Peyer's patch (tissue), 4 donors: ENCODE results near the gene TBX15. TPM values are rescaled to one million over a fixed set of nuclear protein-coding genes. Genes with fewer than 3 reads are reported as not detected.

Experiments
- DNase-seq, 3 donors: peaks; one replicate each; pipeline ENCODE4 v3.0.0-alpha.2; 2017 to 2019
- H3K27ac ChIP-seq, 4 donors: fragments of 200-600 bp; sonication (generic); one replicate each; pipeline ENCODE4 v1.5.1; 2016 to 2019
- H3K27me3 ChIP-seq, 2 donors: fragments of 200-600 bp; sonication (generic); one replicate each; pipeline ENCODE4 v1.5.1; 2019
- H3K36me3 ChIP-seq, 3 donors: fragments of 200-600 bp; sonication (generic); one replicate each; pipeline ENCODE4 v1.5.1; 2016 to 2019
- H3K4me1 ChIP-seq, 4 donors: fragments of 200-600 bp; sonication (generic); one replicate each; pipeline ENCODE4 v1.5.1; 2016 to 2019
- H3K4me3 ChIP-seq, 4 donors: fragments of 200-600 bp; sonication (generic); 1 replicate in 3 of 4; 2 replicates in 1 of 4; pipeline ENCODE4 v1.5.1; 2016 to 2019; ENCODE audit warnings: mild to moderate bottlenecking in 1 of 4
- H3K9me3 ChIP-seq, 4 donors: fragments of 200-600 bp; sonication (generic); one replicate each; pipeline ENCODE4 v1.5.1; 2016 to 2019; ENCODE audit warnings: mild to moderate bottlenecking in 1 of 4
- POLR2A ChIP-seq, 2 donors: fragments of 450-650 bp; IDR thresholded peaks; one replicate each; pipeline ENCODE4 v1.5.1; 2017; ENCODE audit warnings: antibody characterized with exemption in 2 of 2, mild to moderate bottlenecking in 2 of 2, moderate library complexity in 2 of 2
- total RNA-seq, 4 donors: library from RNA; depleted of rRNA; stranded (reverse); fragments of >200 nt; gene quantifications; one replicate each; pipeline ENCODE4 v1.1.0, GENCODE V29; 2016
- TF ChIP-seq, protein P1 (sequence below), 6 experiments: fragments of 450-650 bp in 4 of 6; fragments of 200-600 bp in 2 of 6; sonication (generic) in 1 of 6; IDR thresholded peaks; one replicate each; pipeline ENCODE4 v1.5.1; 2017 to 2019; ENCODE audit warnings: antibody characterized with exemption in 6 of 6, mild to moderate bottlenecking in 3 of 6, moderate library complexity in 1 of 6

Gene TBX15
- total RNA-seq, 4 donors from 2014 or later = 0.40 to 3.3 TPM; not detected in 2

DNA sequence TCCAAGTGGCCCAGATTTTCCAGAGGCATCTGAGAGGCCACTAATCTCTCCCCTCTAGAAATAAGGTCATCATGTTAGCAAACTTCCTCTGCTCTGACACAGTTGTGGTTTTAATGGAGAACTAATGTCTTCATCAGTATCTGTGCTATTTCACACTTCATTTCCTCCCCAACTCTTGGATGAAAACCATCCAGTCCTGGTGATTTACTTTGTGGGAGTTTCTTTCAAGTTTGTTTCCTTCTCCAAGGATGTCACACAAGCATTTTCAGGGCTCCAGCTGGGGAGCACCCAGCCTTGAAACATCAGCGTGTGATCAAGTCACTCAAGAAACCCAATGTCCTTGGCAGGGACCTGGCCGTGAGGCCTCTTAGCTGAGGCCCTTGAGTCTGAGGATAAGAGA is 38.8 kb downstream of the TBX15 start:
- no peaks in the 10 kb centered on the region for H3K9me3 ChIP-seq
- no peaks in the 10 kb centered on the region for H3K27me3 ChIP-seq
- TF ChIP-seq, protein P1, sequence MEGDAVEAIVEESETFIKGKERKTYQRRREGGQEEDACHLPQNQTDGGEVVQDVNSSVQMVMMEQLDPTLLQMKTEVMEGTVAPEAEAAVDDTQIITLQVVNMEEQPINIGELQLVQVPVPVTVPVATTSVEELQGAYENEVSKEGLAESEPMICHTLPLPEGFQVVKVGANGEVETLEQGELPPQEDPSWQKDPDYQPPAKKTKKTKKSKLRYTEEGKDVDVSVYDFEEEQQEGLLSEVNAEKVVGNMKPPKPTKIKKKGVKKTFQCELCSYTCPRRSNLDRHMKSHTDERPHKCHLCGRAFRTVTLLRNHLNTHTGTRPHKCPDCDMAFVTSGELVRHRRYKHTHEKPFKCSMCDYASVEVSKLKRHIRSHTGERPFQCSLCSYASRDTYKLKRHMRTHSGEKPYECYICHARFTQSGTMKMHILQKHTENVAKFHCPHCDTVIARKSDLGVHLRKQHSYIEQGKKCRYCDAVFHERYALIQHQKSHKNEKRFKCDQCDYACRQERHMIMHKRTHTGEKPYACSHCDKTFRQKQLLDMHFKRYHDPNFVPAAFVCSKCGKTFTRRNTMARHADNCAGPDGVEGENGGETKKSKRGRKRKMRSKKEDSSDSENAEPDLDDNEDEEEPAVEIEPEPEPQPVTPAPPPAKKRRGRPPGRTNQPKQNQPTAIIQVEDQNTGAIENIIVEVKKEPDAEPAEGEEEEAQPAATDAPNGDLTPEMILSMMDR (IDR thresholded peaks at IDR 0.05) = no peak
- no peak for TF ChIP-seq POLR2A (IDR thresholded peaks at IDR 0.05)
- no peak overlapping the region for H3K4me3 ChIP-seq
- peak overlapping the region in 1 of 4 donors; percentile 12 for H3K27ac ChIP-seq
- no peaks in the 10 kb centered on the region for H3K4me1 ChIP-seq
- no peaks in the 10 kb centered on the region for H3K36me3 ChIP-seq
- peak in 1 of 3 donors; percentile 45 for DNase-seq

GRCh38 chr1:118948846-118949245 is 39.3 kb downstream of the TBX15 start:
- H3K27ac ChIP-seq = no peak overlapping the region
- TF ChIP-seq, protein P1 (IDR thresholded peaks at IDR 0.05) = no peak
- TF ChIP-seq POLR2A (IDR thresholded peaks at IDR 0.05) = no peak
- no peaks in the 10 kb centered on the region for H3K27me3 ChIP-seq
- DNase-seq = no peak
- no peak overlapping the region for H3K4me3 ChIP-seq
- no peaks in the 10 kb centered on the region for H3K9me3 ChIP-seq
- no peaks in the 10 kb centered on the region for H3K4me1 ChIP-seq
- H3K36me3 ChIP-seq = no peaks in the 10 kb centered on the region

DNA sequence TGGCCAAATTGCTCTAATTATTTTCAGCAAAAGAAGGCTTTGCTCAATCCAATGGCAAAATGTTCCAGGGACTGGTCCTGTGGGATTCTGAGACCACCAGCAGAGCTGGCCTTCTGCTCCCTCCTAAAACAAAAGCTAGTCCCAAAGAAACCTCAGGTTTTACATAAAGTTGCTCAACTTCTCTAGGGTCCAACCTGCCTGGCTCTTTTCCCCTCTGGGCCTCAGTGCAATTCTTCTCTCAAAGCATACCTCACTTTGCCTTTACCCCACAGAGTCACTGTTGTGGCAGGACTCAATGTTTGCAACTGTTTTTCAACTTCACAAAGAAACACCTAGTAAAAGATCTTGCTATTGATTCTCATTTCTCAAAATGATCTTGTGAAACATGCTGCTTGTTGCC is 39.8 kb downstream of the TBX15 start:
- Histone ChIP-seq H3K9me3 (no peaks in the 10 kb centered on the region), H3K4me1 (no peaks in the 10 kb centered on the region), H3K4me3 (no peak overlapping the region), H3K27me3 (no peaks in the 10 kb centered on the region), H3K27ac (no peak overlapping the region), H3K36me3 (no peaks in the 10 kb centered on the region)
- no peak for DNase-seq
- TF ChIP-seq POLR2A (IDR thresholded peaks at IDR 0.05) = no peak
- TF ChIP-seq, protein P1 (IDR thresholded peaks at IDR 0.05) = no peak

DNA sequence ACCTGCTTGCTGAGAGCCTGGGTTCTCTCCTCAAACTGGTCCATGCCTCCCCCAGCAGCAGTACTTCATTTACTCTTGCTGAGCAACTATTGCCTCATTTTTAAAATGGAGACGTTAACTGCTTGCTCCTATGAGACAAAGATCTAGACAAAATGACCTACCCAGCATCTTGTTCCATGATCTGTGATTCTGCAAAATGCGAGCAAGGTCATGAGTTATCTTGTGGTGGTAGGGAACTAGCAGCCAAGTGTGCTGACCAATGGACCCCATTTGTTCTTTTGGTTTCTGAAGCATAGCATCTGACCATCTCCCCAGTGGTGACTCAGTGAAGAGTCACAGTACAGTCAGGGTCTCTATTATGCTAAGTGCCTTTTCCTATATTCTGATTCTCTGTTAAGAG is 40.4 kb downstream of the TBX15 start:
- no peak overlapping the region for H3K27ac ChIP-seq
- H3K27me3 ChIP-seq = no peaks in the 10 kb centered on the region
- H3K4me1 ChIP-seq = no peaks in the 10 kb centered on the region
- no peaks in the 10 kb centered on the region for H3K9me3 ChIP-seq
- no peak overlapping the region for H3K4me3 ChIP-seq
- TF ChIP-seq POLR2A (IDR thresholded peaks at IDR 0.05) = no peak
- TF ChIP-seq, protein P1 (IDR thresholded peaks at IDR 0.05) = no peak
- H3K36me3 ChIP-seq = no peaks in the 10 kb centered on the region
- no peak for DNase-seq

GRCh38 chr1:118947003-118947765 is 41.0 kb downstream of the TBX15 start:
- Histone ChIP-seq H3K27me3 (no peaks in the 10 kb centered on the region), H3K4me1 (no peaks in the 10 kb centered on the region), H3K4me3 (no peak overlapping the region), H3K27ac (no peak overlapping the region), H3K9me3 (no peaks in the 10 kb centered on the region), H3K36me3 (no peaks in the 10 kb centered on the region)
- no peak for DNase-seq
- TF ChIP-seq, protein P1 (IDR thresholded peaks at IDR 0.05) = no peak
- no peak for TF ChIP-seq POLR2A (IDR thresholded peaks at IDR 0.05)
